Measurements from ENCODE around the gene CCL15. TPM values are rescaled to one million over a fixed set of nuclear protein-coding genes. Genes with fewer than 3 reads are reported as not detected.

The CCL15 gene
- total and polyA plus RNA-seq, 2 of the 13 experiments (the other 11 are each of a cell fraction or from before 2014, with no cell fraction given) = 29.2 to 45.9 TPM

- no peak for TF ChIP-seq ZNF646 (CRISPR knock-in tag; IDR thresholded peaks at IDR 0.05)
- TF ChIP-seq ZNF562 (CRISPR knock-in tag; IDR thresholded peaks at IDR 0.05; ENCODE audit: borderline replicate concordance) = no peak
- TF ChIP-seq BORCS8-MEF2B (CRISPR knock-in tag; IDR thresholded peaks at IDR 0.05) = no peak; the same call in 1 of the 2 replicates
- TF ChIP-seq GZF1 (CRISPR knock-in tag; IDR thresholded peaks at IDR 0.05) = no peak
- TF ChIP-seq SMARCE1 (IDR thresholded peaks at IDR 0.05; ENCODE audit: borderline replicate concordance) = no peak
- TF ChIP-seq ZNF772 (CRISPR knock-in tag; IDR thresholded peaks at IDR 0.05) = no peak
- no peak for TF ChIP-seq ZNF3 (CRISPR knock-in tag; IDR thresholded peaks at IDR 0.05)
- no peak for TF ChIP-seq ZMYM3 (CRISPR knock-in tag; IDR thresholded peaks at IDR 0.05)
- no peak for TF ChIP-seq ZMYM2 (CRISPR knock-in tag; IDR thresholded peaks at IDR 0.05)
- no peak for TF ChIP-seq ZNF263 (CRISPR knock-in tag; IDR thresholded peaks at IDR 0.05)
- TF ChIP-seq ZFP36L2 (CRISPR knock-in tag; IDR thresholded peaks at IDR 0.05) = no peak
- no peak for TF ChIP-seq SRSF9 (IDR thresholded peaks at IDR 0.05; ENCODE audit: borderline replicate concordance, insufficient read depth, low read depth, low read length, poor library complexity, severe bottlenecking)
- TF ChIP-seq ZNF251 (CRISPR knock-in tag; IDR thresholded peaks at IDR 0.05) = no peak
- no peak for TF ChIP-seq MAFG (CRISPR knock-in tag; IDR thresholded peaks at IDR 0.05)
- TF ChIP-seq GTF3A (CRISPR knock-in tag; conservative IDR thresholded peaks at IDR 0.05) = no peak
- TF ChIP-seq LCORL (IDR thresholded peaks at IDR 0.05) = no peak
- TF ChIP-seq LCORL (CRISPR knock-in tag; IDR thresholded peaks at IDR 0.05) = no peak
- no peak for TF ChIP-seq ZKSCAN8 (CRISPR knock-in tag; IDR thresholded peaks at IDR 0.05; ENCODE audit: borderline replicate concordance)
- no peak for TF ChIP-seq HNRNPLL (IDR thresholded peaks at IDR 0.05; ENCODE audit: low read depth, low read length, poor library complexity, severe bottlenecking)
- no peak for TF ChIP-seq ZMAT3 (CRISPR knock-in tag; conservative IDR thresholded peaks at IDR 0.05)
- TF ChIP-seq ATF2 (CRISPR knock-in tag; IDR thresholded peaks at IDR 0.05) = no peak
- TF ChIP-seq ZBTB42 (CRISPR knock-in tag; IDR thresholded peaks at IDR 0.05) = no peak
- peak; percentile 73 for TF ChIP-seq FOXO1 (CRISPR knock-in tag; IDR thresholded peaks at IDR 0.05)
- no peak for TF ChIP-seq HDAC1 (CRISPR knock-in tag; IDR thresholded peaks at IDR 0.05)
- TF ChIP-seq HOXD1 (CRISPR knock-in tag; IDR thresholded peaks at IDR 0.05) = no peak
- TF ChIP-seq ZNF274 (CRISPR knock-in tag; IDR thresholded peaks at IDR 0.05) = no peak
- TF ChIP-seq PLRG1 (conservative IDR thresholded peaks at IDR 0.05) = no peak
Measured at GRCh38 chr17:35981246-35981645, 20.1 kb downstream of the CCL15 start, which contains the start of gene CCL16 (continued).
